GM23338 (cell line): ENCODE data around the gene L3HYPDH. TPM values are rescaled to one million over a fixed set of nuclear protein-coding genes. Genes with fewer than 3 reads are reported as not detected.

Source experiments
- ATAC-seq: fragments of 200-7000 bp; cut with Tn5 transposase; 3 replicates; pipeline ENCODE4 v1.9.1; 2020
- DNase-seq: peaks from one replicate; pipeline ENCODE4 v3.0.0-alpha.2; 2015; ENCODE audit warnings: low spot score
- H2AFZ ChIP-seq: fragments of 200-600 bp; sonication (generic); 2 replicates; pipeline ENCODE4 v1.8.0; 2016; ENCODE audit warnings: antibody characterized with exemption, mild to moderate bottlenecking, moderate library complexity
- H3F3A ChIP-seq: fragments of 200-600 bp; sonication (generic); replicated peaks from 2 replicates; pipeline ENCODE4 v1.8.0; 2017; ENCODE audit warnings: antibody characterized with exemption, mixed run types, low read depth
- H3K27ac ChIP-seq: fragments of 200-600 bp; sonication (generic); 2 replicates; pipeline ENCODE4 v1.6.1; 2016; ENCODE audit warnings: low read depth
- H3K27me3 ChIP-seq: fragments of 200-600 bp; sonication (generic); 2 replicates; pipeline ENCODE4 v1.8.0; 2016; ENCODE audit warnings: mild to moderate bottlenecking, mixed run types, moderate library complexity; ENCODE audit not compliant: insufficient read depth
- H3K36me3 ChIP-seq: fragments of 200-600 bp; sonication (generic); 2 replicates; pipeline ENCODE4 v1.8.0; 2016; ENCODE audit warnings: mild to moderate bottlenecking; ENCODE audit not compliant: insufficient read depth
- H3K4me1 ChIP-seq: fragments of 200-600 bp; sonication (generic); 2 replicates; pipeline ENCODE4 v1.8.0; 2016; ENCODE audit warnings: mild to moderate bottlenecking, moderate library complexity; ENCODE audit not compliant: insufficient read depth
- H3K4me2 ChIP-seq: fragments of 200-600 bp; sonication (generic); 2 replicates; pipeline ENCODE4 v1.7.1; 2017; ENCODE audit warnings: mixed run types
- H3K4me3 ChIP-seq: fragments of 200-600 bp; sonication (generic); 2 replicates; pipeline ENCODE4 v1.6.1; 2016; ENCODE audit warnings: mixed run types
- H3K79me2 ChIP-seq: fragments of 200-600 bp; sonication (generic); replicated peaks from 2 replicates; pipeline ENCODE4 v1.8.0; 2017; ENCODE audit warnings: mild to moderate bottlenecking; ENCODE audit not compliant: insufficient read depth
- H3K9me2 ChIP-seq: fragments of 200-600 bp; sonication (generic); 2 replicates; pipeline ENCODE4 v1.8.0; 2017; ENCODE audit not compliant: insufficient read depth
- H4K20me1 ChIP-seq: fragments of 200-600 bp; sonication (generic); replicated peaks from 2 replicates; pipeline ENCODE4 v1.8.0; 2017; ENCODE audit warnings: mild to moderate bottlenecking; ENCODE audit not compliant: insufficient read depth
- H3K27ac Mint-ChIP-seq: 2 replicates; pipeline ENCODE4 v1.8.0; 2020; ENCODE audit warnings: inconsistent platforms, mild to moderate bottlenecking, moderate library complexity, mixed read lengths
- H3K27me3 Mint-ChIP-seq: 3 replicates; pipeline ENCODE4 v1.8.0; 2022; ENCODE audit warnings: low read depth, mild to moderate bottlenecking, moderate library complexity, mixed read lengths, inconsistent platforms; ENCODE audit not compliant: insufficient read depth, poor library complexity
- H3K36me3 Mint-ChIP-seq: 3 replicates; pipeline ENCODE4 v1.8.0; 2021; ENCODE audit warnings: low read depth, mild to moderate bottlenecking, inconsistent platforms, moderate library complexity, mixed read lengths
- H3K4me1 Mint-ChIP-seq: 3 replicates; pipeline ENCODE4 v1.8.0; 2020; ENCODE audit warnings: mild to moderate bottlenecking, inconsistent platforms, mixed read lengths
- H3K4me3 Mint-ChIP-seq: 3 replicates; pipeline ENCODE4 v1.8.0; 2021; ENCODE audit warnings: moderate library complexity, mild to moderate bottlenecking, inconsistent platforms, mixed read lengths
- H3K9me3 Mint-ChIP-seq: 3 replicates; pipeline ENCODE4 v1.8.0; 2020; ENCODE audit warnings: moderate library complexity, mild to moderate bottlenecking, inconsistent platforms, mixed read lengths
- CREB1 ChIP-seq: fragments of 250-450 bp; sonication (Bioruptor Pico); IDR thresholded peaks from 2 replicates; pipeline ENCODE4 v1.5.0; 2020; ENCODE audit warnings: low read depth, mild to moderate bottlenecking, moderate library complexity
- EZH2 ChIP-seq: fragments of 200-600 bp; sonication (generic); IDR thresholded peaks from one replicate; pipeline ENCODE4 v1.8.0; 2017; ENCODE audit warnings: antibody characterized with exemption, mild to moderate bottlenecking, low read depth; ENCODE audit not compliant: unreplicated experiment
- EZH2phosphoT487 ChIP-seq: fragments of 200-600 bp; sonication (generic); IDR thresholded peaks from one replicate; pipeline ENCODE4 v1.8.1; 2018; ENCODE audit warnings: antibody characterized with exemption; ENCODE audit not compliant: unreplicated experiment
- JUNB ChIP-seq: IDR thresholded peaks from one replicate; pipeline ENCODE4 v1.6.1; 2016; ENCODE audit warnings: antibody characterized with exemption; ENCODE audit not compliant: unreplicated experiment
- NANOG ChIP-seq: IDR thresholded peaks from 2 replicates; pipeline ENCODE4 v1.6.1; 2016; ENCODE audit warnings: antibody characterized with exemption, borderline replicate concordance
- POLR2AphosphoS5 ChIP-seq: IDR thresholded peaks from 2 replicates; pipeline ENCODE4 v1.6.1; 2016; ENCODE audit warnings: antibody characterized with exemption, low read depth
- REST ChIP-seq: IDR thresholded peaks from one replicate; pipeline ENCODE4 v1.6.1; 2018; ENCODE audit warnings: antibody characterized with exemption; ENCODE audit not compliant: unreplicated experiment
- STAT1 ChIP-seq: IDR thresholded peaks from one replicate; pipeline ENCODE4 v1.6.1; 2016; ENCODE audit warnings: antibody characterized with exemption; ENCODE audit not compliant: unreplicated experiment
- ZNF114 ChIP-seq: fragments of 250-450 bp; sonication (Bioruptor Pico); IDR thresholded peaks from 2 replicates; pipeline ENCODE4 v1.5.0; 2020; ENCODE audit warnings: mild to moderate bottlenecking, moderate library complexity
- ZNF331 ChIP-seq: fragments of 250-450 bp; sonication (Bioruptor Pico); IDR thresholded peaks from 2 replicates; pipeline ENCODE4 v1.5.0; 2020; ENCODE audit warnings: low read depth, mild to moderate bottlenecking, moderate library complexity
- ZNF462 ChIP-seq: fragments of 250-450 bp; sonication (Bioruptor Pico); IDR thresholded peaks from 2 replicates; pipeline ENCODE4 v1.5.0; 2020; ENCODE audit warnings: mild to moderate bottlenecking, moderate library complexity
- polyA plus RNA-seq: library from polyadenylated mRNA; unstranded; fragments of >200 nt; fragmentation: Nextera tagmentation; extraction: Ambion mirVana; gene quantifications from 2 replicates; pipeline ENCODE4 v1.2.1, GENCODE V29; 2016
- total RNA-seq: library from RNA; depleted of rRNA; stranded (reverse); fragments of >200 nt; shearing (Covaris generic); gene quantifications from 2 replicates; pipeline ENCODE4 v1.2.3, GENCODE V29; 2014
- TF ChIP-seq, protein P1 (sequence below): IDR thresholded peaks from 2 replicates; pipeline ENCODE4 v1.6.1; 2016; ENCODE audit warnings: antibody characterized with exemption
- TF ChIP-seq, protein P2 (sequence below), 2 experiments: fragments of 200-600 bp in 1 of 2; sonication (generic) in 1 of 2; conservative IDR thresholded peaks; 2 replicates each; pipeline versions ENCODE4 v1.5.1 to v1.6.1; 2016 to 2017; ENCODE audit warnings: antibody characterized with exemption in 2 of 2, low read depth in 2 of 2, mild to moderate bottlenecking in 2 of 2, moderate library complexity in 1 of 2

L3HYPDH gene
- total and polyA plus RNA-seq, 2 experiments from 2014 or later: 18.6 to 24.8 TPM

GRCh38 chr14:59451849-59452248, 32.4 kb downstream of the L3HYPDH start:
- ATAC-seq (no peak), DNase-seq (no peak)
- no peak overlapping the region for H3K27ac ChIP-seq
- H3K4me3 ChIP-seq: no peak overlapping the region
- Mint-ChIP-seq H3K36me3 (peaks cover 2% of the 10 kb centered on the region; the same call in 1 of the 3 replicates), H3K27me3 (peaks cover 2% of the 10 kb centered on the region), H3K4me3 (no peak overlapping the region), H3K4me1 (no peaks in the 10 kb centered on the region; the same call in 2 of the 3 replicates), H3K27ac (no peak overlapping the region), H3K9me3 (no peaks in the 10 kb centered on the region)
- no peaks in the 10 kb centered on the region for H3K27me3 ChIP-seq
- H3K36me3 ChIP-seq: no peaks in the 10 kb centered on the region
- no peaks in the 10 kb centered on the region for H3F3A ChIP-seq
- no peak overlapping the region for H2AFZ ChIP-seq
- no peaks in the 10 kb centered on the region for H3K9me2 ChIP-seq
- H3K4me2 ChIP-seq: no peak overlapping the region
- H3K79me2 ChIP-seq: no peaks in the 10 kb centered on the region
- TF ChIP-seq, protein P1, sequence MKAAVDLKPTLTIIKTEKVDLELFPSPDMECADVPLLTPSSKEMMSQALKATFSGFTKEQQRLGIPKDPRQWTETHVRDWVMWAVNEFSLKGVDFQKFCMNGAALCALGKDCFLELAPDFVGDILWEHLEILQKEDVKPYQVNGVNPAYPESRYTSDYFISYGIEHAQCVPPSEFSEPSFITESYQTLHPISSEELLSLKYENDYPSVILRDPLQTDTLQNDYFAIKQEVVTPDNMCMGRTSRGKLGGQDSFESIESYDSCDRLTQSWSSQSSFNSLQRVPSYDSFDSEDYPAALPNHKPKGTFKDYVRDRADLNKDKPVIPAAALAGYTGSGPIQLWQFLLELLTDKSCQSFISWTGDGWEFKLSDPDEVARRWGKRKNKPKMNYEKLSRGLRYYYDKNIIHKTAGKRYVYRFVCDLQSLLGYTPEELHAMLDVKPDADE: no peak
- TF ChIP-seq ZNF331 (CRISPR knock-in tag) (no peak), JUNB (no peak), CREB1 (CRISPR knock-in tag) (no peak), NANOG (no peak), EZH2 (no peak), STAT1 (no peak), EZH2phosphoT487 (no peak), REST (no peak), POLR2AphosphoS5 (no peak), ZNF462 (CRISPR knock-in tag) (no peak), ZNF114 (no peak)
- TF ChIP-seq, protein P2, sequence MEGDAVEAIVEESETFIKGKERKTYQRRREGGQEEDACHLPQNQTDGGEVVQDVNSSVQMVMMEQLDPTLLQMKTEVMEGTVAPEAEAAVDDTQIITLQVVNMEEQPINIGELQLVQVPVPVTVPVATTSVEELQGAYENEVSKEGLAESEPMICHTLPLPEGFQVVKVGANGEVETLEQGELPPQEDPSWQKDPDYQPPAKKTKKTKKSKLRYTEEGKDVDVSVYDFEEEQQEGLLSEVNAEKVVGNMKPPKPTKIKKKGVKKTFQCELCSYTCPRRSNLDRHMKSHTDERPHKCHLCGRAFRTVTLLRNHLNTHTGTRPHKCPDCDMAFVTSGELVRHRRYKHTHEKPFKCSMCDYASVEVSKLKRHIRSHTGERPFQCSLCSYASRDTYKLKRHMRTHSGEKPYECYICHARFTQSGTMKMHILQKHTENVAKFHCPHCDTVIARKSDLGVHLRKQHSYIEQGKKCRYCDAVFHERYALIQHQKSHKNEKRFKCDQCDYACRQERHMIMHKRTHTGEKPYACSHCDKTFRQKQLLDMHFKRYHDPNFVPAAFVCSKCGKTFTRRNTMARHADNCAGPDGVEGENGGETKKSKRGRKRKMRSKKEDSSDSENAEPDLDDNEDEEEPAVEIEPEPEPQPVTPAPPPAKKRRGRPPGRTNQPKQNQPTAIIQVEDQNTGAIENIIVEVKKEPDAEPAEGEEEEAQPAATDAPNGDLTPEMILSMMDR (conservative IDR thresholded peaks at IDR 0.05; ENCODE audit: low read depth in 2 of 2): no peak
- no peaks in the 10 kb centered on the region for H3K4me1 ChIP-seq
- H4K20me1 ChIP-seq: no peaks in the 10 kb centered on the region
